ENCODE measurements around the gene AKR1D1. TPM values are rescaled to one million over a fixed set of nuclear protein-coding genes. Genes with fewer than 3 reads are reported as not detected.
"Not testable (repeated sequence)": the region's sequence is repeated elsewhere in the genome, so short reads cannot be mapped to it uniquely, and the experiment has no call there.

Gene AKR1D1
- total RNA-seq, 1 experiment from 2014 or later: not detected

GRCh38 chr7:138074121-138074520 is 2.1 kb upstream of the AKR1D1 start:
- Histone ChIP-seq H2AFZ (ENCODE audit: low read length) (no peak overlapping the region), H3K9ac (ENCODE audit: low read length) (peak overlapping the region; percentile 39; the same call in 1 of the 2 replicates), H3K4me3 (ENCODE audit: low read length) (no peak overlapping the region), H3F3A (ENCODE audit: low read length, unreplicated experiment) (no peaks in the 10 kb centered on the region), H3K36me3 (ENCODE audit: low read depth, low read length) (no peaks in the 10 kb centered on the region), H3K9me3 (ENCODE audit: low read length) (no peaks in the 10 kb centered on the region), H3K9me2 (replicated peaks; ENCODE audit: low read length) (no peaks in the 10 kb centered on the region), H4K20me1 (ENCODE audit: low read length) (no peaks in the 10 kb centered on the region), H3K27me3 (ENCODE audit: low read length) (no peaks in the 10 kb centered on the region), H3K79me2 (ENCODE audit: low read length) (no peaks in the 10 kb centered on the region), H3K4me2 (ENCODE audit: low read length) (peak overlapping the region; percentile 26; the same call in 1 of the 2 replicates), H3K27ac (ENCODE audit: low read length) (peak overlapping the region; percentile 87), H3K4me1 (ENCODE audit: insufficient read depth, low read length) (peaks cover 40% of the 10 kb centered on the region)
- TF ChIP-seq CTCF (conservative IDR thresholded peaks at IDR 0.05; ENCODE audit: low read depth, low read length) (no peak), EZH2 (IDR thresholded peaks at IDR 0.05; ENCODE audit: low read length, unreplicated experiment) (no peak), EZH2phosphoT487 (IDR thresholded peaks at IDR 0.05; ENCODE audit: borderline replicate concordance, low read length) (no peak)
- ChIA-PET POLR2A (ENCODE audit: unreplicated experiment) (interaction anchor here (0.6 kb wide), 1 partner anchor 15 kb away, joined by 3 read pairs; no protein-coding TSS in a partner anchor), CTCF (no interaction called here)
- BruUV-seq (replicated peaks): no TSS peak
- DNase-seq (peak; percentile 87), ATAC-seq (peak; percentile 64)
- intact Hi-C loops (cut with micrococcal nuclease): loop anchor here (1.0 kb wide), 1 partner anchor 18 kb away; no protein-coding TSS in a partner anchor

- Histone ChIP-seq H3F3A (ENCODE audit: low read length, unreplicated experiment) (no peaks in the 10 kb centered on the region), H3K79me2 (ENCODE audit: low read length) (no peaks in the 10 kb centered on the region), H4K20me1 (ENCODE audit: low read length) (no peaks in the 10 kb centered on the region), H3K27ac (ENCODE audit: low read length) (peak overlapping the region; percentile 87), H3K4me3 (ENCODE audit: low read length) (no peak overlapping the region), H3K4me1 (ENCODE audit: insufficient read depth, low read length) (peaks cover 40% of the 10 kb centered on the region), H3K4me2 (ENCODE audit: low read length) (peak overlapping the region; percentile 26; the same call in 1 of the 2 replicates), H3K36me3 (ENCODE audit: low read depth, low read length) (no peaks in the 10 kb centered on the region), H2AFZ (ENCODE audit: low read length) (no peak overlapping the region), H3K9me3 (ENCODE audit: low read length) (no peaks in the 10 kb centered on the region), H3K9me2 (replicated peaks; ENCODE audit: low read length) (no peaks in the 10 kb centered on the region), H3K27me3 (ENCODE audit: low read length) (no peaks in the 10 kb centered on the region), H3K9ac (ENCODE audit: low read length) (peak overlapping the region; percentile 39)
- no TSS peak for BruUV-seq (replicated peaks)
- DNase-seq (no peak), ATAC-seq (peak; percentile 57)
- no peak for TF ChIP-seq EZH2phosphoT487 (IDR thresholded peaks at IDR 0.05; ENCODE audit: borderline replicate concordance, low read length)
- TF ChIP-seq CTCF (conservative IDR thresholded peaks at IDR 0.05; ENCODE audit: low read depth, low read length): no peak
- TF ChIP-seq EZH2 (IDR thresholded peaks at IDR 0.05; ENCODE audit: low read length, unreplicated experiment): no peak
- POLR2A ChIA-PET (ENCODE audit: unreplicated experiment): interaction anchor here (0.6 kb wide), 1 partner anchor 15 kb away, joined by 3 read pairs; no protein-coding TSS in a partner anchor
- CTCF ChIA-PET: no interaction called here
- intact Hi-C loops (cut with micrococcal nuclease): loop anchor here (1.0 kb wide), 1 partner anchor 18 kb away; no protein-coding TSS in a partner anchor
Measured at GRCh38 chr7:138074540-138074939, 1.7 kb upstream of the AKR1D1 start.

- H2AFZ ChIP-seq (ENCODE audit: low read length): no peak overlapping the region
- no peaks in the 10 kb centered on the region for H3K79me2 ChIP-seq (ENCODE audit: low read length)
- BruUV-seq (replicated peaks): no TSS peak
- no peaks in the 10 kb centered on the region for H3K9me2 ChIP-seq (replicated peaks; ENCODE audit: low read length)
- DNase-seq (no peak), ATAC-seq (no peak)
- ChIA-PET POLR2A (ENCODE audit: unreplicated experiment) (no interaction called here), CTCF (no interaction called here)
- H3K9ac ChIP-seq (ENCODE audit: low read length): no peak overlapping the region; the same call in 1 of the 2 replicates
- intact Hi-C loops (cut with micrococcal nuclease): no loop called here
- no peaks in the 10 kb centered on the region for H3K9me3 ChIP-seq (ENCODE audit: low read length)
- H3K4me1 ChIP-seq (ENCODE audit: insufficient read depth, low read length): peaks cover 40% of the 10 kb centered on the region
- no peaks in the 10 kb centered on the region for H3F3A ChIP-seq (ENCODE audit: low read length, unreplicated experiment)
- no peaks in the 10 kb centered on the region for H3K27me3 ChIP-seq (ENCODE audit: low read length)
- H3K36me3 ChIP-seq (ENCODE audit: low read depth, low read length): no peaks in the 10 kb centered on the region
- no peaks in the 10 kb centered on the region for H4K20me1 ChIP-seq (ENCODE audit: low read length)
- H3K4me3 ChIP-seq (ENCODE audit: low read length): no peak overlapping the region
- no peak overlapping the region for H3K4me2 ChIP-seq (ENCODE audit: low read length)
- TF ChIP-seq EZH2 (IDR thresholded peaks at IDR 0.05; ENCODE audit: low read length, unreplicated experiment) (no peak), EZH2phosphoT487 (IDR thresholded peaks at IDR 0.05; ENCODE audit: borderline replicate concordance, low read length) (no peak), CTCF (conservative IDR thresholded peaks at IDR 0.05; ENCODE audit: low read depth, low read length) (no peak)
- peak overlapping the region; percentile 87 for H3K27ac ChIP-seq (ENCODE audit: low read length)
Measured at GRCh38 chr7:138075350-138075749, 909 bp upstream of the AKR1D1 start.

DNA sequence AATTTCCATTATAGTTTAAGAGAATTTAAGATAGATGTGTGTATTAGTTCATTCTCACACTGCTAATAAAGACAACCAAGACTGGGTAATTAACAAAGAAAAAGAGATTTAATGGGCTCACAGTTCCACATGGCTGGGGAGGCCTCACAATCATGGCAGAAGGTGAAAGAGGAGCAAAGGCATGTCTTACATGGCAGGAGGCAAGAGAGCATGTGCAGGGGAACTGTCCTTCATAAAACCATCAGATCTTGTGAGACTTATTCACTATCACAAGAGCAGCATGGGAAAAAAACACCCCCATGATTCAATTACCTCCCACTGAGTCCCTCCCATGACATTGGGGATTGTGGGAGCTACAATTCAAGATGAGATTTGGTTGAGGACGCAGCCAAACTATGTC is 473 bp upstream of the AKR1D1 start:
- intact Hi-C loops (cut with micrococcal nuclease); H3K4me2 ChIP-seq (ENCODE audit: low read length); H3K9me2 ChIP-seq (replicated peaks; ENCODE audit: low read length); H3K27ac ChIP-seq (ENCODE audit: low read length); H3F3A ChIP-seq (ENCODE audit: low read length, unreplicated experiment); H3K9me3 ChIP-seq (ENCODE audit: low read length); H4K20me1 ChIP-seq (ENCODE audit: low read length); H3K9ac ChIP-seq (ENCODE audit: low read length); H3K79me2 ChIP-seq (ENCODE audit: low read length); H3K36me3 ChIP-seq (ENCODE audit: low read depth, low read length); POLR2A ChIA-PET (ENCODE audit: unreplicated experiment); H2AFZ ChIP-seq (ENCODE audit: low read length); CTCF ChIA-PET; DNase-seq; BruUV-seq (replicated peaks); H3K27me3 ChIP-seq (ENCODE audit: low read length); ATAC-seq; H3K4me3 ChIP-seq (ENCODE audit: low read length): not testable (repeated sequence)
- peaks cover 38% of the 10 kb centered on the region for H3K4me1 ChIP-seq (ENCODE audit: insufficient read depth, low read length)
